KMS-11 (cell line): ENCODE data around the gene ZNF611.
"Not testable (repeated sequence)": the region's sequence is repeated elsewhere in the genome, so short reads cannot be mapped to it uniquely, and the experiment has no call there.

Experiments used
- H2AFZ ChIP-seq: fragments of 200-600 bp; sonication (generic); 2 replicates; pipeline ENCODE4 v1.6.1; 2016; ENCODE audit warnings: antibody characterized with exemption, mixed run types, low read depth
- H3K27ac ChIP-seq: fragments of 200-600 bp; sonication (generic); 2 replicates; pipeline ENCODE4 v1.6.1; 2016; ENCODE audit warnings: mild to moderate bottlenecking, mixed run types
- H3K27me3 ChIP-seq: fragments of 200-600 bp; sonication (generic); 2 replicates; pipeline ENCODE4 v1.6.1; 2017; ENCODE audit warnings: mild to moderate bottlenecking, low read depth, mixed run types, moderate library complexity; ENCODE audit not compliant: insufficient read depth
- H3K36me3 ChIP-seq: fragments of 200-600 bp; sonication (generic); 2 replicates; pipeline ENCODE4 v1.6.1; 2017; ENCODE audit warnings: mild to moderate bottlenecking, mixed run types; ENCODE audit not compliant: insufficient read depth
- H3K4me1 ChIP-seq: fragments of 200-600 bp; sonication (generic); 2 replicates; pipeline ENCODE4 v1.6.1; 2016; ENCODE audit warnings: mild to moderate bottlenecking, low read depth, mixed run types; ENCODE audit not compliant: poor library complexity, severe bottlenecking
- H3K4me2 ChIP-seq: fragments of 200-600 bp; sonication (generic); 2 replicates; pipeline ENCODE4 v1.7.0; 2016; ENCODE audit warnings: mild to moderate bottlenecking, mixed run types
- H3K4me3 ChIP-seq: fragments of 200-600 bp; sonication (generic); IDR thresholded peaks from 2 replicates; pipeline ENCODE4 v1.6.1; 2017; ENCODE audit warnings: low read depth, low read length, mixed read lengths; ENCODE audit not compliant: insufficient read depth
- H3K79me2 ChIP-seq: fragments of 200-600 bp; sonication (generic); 2 replicates; pipeline ENCODE4 v1.6.1; 2016; ENCODE audit warnings: low read depth, mixed run types; ENCODE audit not compliant: insufficient read depth
- H3K9ac ChIP-seq: fragments of 200-600 bp; sonication (generic); 2 replicates; pipeline ENCODE4 v1.6.1; 2016; ENCODE audit warnings: mild to moderate bottlenecking, mixed run types
- H4K20me1 ChIP-seq: fragments of 200-600 bp; sonication (generic); 2 replicates; pipeline ENCODE4 v1.6.1; 2016; ENCODE audit warnings: mild to moderate bottlenecking, mixed run types; ENCODE audit not compliant: insufficient read depth
- TF ChIP-seq, protein P1 (sequence below): fragments of 200-600 bp; sonication (generic); conservative IDR thresholded peaks from 2 replicates; pipeline ENCODE4 v1.6.1; 2017; ENCODE audit warnings: low read depth, mild to moderate bottlenecking, antibody characterized with exemption, low read length, moderate library complexity, mixed read lengths

Gene ZNF611

DNA sequence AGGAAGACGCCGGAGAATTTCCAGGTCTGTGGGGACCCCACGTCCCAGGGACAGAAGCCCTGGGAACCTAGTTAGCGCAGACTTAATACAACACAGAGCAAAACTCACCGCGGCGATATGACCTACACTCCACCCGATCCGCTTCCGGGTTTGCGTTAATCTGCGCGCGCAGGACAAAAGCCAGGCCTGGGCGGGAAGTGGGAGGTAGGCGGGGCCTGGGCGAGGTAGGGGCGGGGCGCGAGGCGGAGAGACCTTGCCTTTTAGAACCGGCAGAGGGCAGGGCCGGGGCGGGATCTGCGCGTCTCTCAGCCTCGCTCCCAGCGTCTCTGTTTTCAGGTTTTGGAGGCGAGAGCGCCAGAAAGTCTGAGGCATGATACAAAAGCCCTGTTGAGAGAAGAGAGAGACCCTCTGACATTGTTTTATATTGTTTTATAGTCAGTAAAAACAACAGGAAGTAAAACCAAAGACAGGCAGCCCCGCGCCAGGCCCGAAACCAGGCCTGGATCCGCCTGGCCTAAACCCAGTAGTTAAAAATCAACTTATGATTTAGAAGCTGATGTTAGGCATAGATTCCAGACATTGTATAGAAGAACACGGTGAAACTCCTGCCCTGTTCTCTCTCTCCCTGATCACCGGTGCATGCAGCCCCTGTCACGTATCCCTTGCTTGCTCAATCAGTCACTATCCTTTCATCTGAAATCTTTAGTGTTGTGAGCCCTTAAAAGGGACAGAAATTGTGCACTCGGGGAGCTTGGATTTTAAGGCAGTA, at the start of gene ZNF611:
TSS of gene ZNF611 (minus strand) at position 152 of the 769 bp plus-strand sequence. CDS start 19,150 bp downstream, outside the sequence.
- Histone ChIP-seq H3K27me3 (no peaks in the 10 kb centered on the region), H3K4me2 (peak within 1 kb of the TSS; percentile 51; the same call in 1 of the 2 replicates), H3K27ac (peak within 1 kb of the TSS; percentile 54), H2AFZ (peak within 1 kb of the TSS; percentile 78), H3K79me2 (no peaks in the 10 kb centered on the region), H3K4me3 (no peak within 1 kb of the TSS), H3K4me1 (no peaks in the 10 kb centered on the region), H4K20me1 (no peaks in the 10 kb centered on the region), H3K36me3 (no peaks in the 10 kb centered on the region), H3K9ac (peak within 1 kb of the TSS; percentile 67; the same call in 1 of the 2 replicates)
- TF ChIP-seq, protein P1, sequence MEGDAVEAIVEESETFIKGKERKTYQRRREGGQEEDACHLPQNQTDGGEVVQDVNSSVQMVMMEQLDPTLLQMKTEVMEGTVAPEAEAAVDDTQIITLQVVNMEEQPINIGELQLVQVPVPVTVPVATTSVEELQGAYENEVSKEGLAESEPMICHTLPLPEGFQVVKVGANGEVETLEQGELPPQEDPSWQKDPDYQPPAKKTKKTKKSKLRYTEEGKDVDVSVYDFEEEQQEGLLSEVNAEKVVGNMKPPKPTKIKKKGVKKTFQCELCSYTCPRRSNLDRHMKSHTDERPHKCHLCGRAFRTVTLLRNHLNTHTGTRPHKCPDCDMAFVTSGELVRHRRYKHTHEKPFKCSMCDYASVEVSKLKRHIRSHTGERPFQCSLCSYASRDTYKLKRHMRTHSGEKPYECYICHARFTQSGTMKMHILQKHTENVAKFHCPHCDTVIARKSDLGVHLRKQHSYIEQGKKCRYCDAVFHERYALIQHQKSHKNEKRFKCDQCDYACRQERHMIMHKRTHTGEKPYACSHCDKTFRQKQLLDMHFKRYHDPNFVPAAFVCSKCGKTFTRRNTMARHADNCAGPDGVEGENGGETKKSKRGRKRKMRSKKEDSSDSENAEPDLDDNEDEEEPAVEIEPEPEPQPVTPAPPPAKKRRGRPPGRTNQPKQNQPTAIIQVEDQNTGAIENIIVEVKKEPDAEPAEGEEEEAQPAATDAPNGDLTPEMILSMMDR: peak; percentile 59

DNA sequence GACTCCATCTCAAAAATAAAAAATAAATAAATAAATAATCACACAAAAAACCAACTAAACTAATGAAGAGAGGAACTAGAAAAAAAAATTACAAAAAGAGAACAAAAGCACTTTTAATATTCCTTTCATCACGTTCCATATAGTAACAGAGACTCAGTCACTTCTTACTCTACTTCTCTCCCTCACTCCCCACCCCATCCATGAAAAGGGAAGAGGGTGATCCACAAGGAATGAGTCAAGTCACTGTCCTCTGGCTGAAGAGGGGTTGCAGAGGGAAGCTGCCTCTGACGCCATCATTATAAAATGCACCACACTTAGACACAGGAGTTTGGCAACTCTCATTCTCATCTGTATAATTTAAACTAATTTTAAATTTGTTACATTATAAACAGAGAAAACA, 48.0 kb upstream of the ZNF611 start:
- H3K27me3 ChIP-seq, H3K4me1 ChIP-seq, H4K20me1 ChIP-seq, H3K79me2 ChIP-seq, H3K36me3 ChIP-seq, H3K4me2 ChIP-seq, H3K9ac ChIP-seq, H3K4me3 ChIP-seq, H3K27ac ChIP-seq, H2AFZ ChIP-seq: not testable (repeated sequence)

DNA sequence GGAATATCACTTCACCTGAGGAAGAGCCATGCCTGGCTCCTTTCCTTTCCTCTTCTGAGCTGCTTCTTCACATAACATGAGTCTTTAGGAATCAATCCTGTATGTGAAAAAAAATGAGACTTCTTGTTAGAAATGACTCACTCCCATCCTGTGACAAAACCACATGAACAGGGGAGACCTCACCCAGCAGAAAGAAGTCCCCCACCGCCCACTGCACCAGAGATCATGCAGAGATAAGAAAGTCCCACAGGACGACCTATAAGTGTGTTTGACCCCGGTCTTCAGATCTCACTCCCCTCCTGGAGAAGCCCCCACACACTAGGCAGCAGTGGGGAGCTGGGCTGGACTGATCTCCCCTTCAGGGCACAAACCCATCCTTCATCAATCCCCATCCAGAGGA, 44.0 kb upstream of the ZNF611 start:
- H3K4me3 ChIP-seq: no peak overlapping the region
- no peaks in the 10 kb centered on the region for H3K4me1 ChIP-seq
- H2AFZ ChIP-seq: no peak overlapping the region
- H3K27ac ChIP-seq: no peak overlapping the region
- no peaks in the 10 kb centered on the region for H3K79me2 ChIP-seq
- no peaks in the 10 kb centered on the region for H4K20me1 ChIP-seq
- H3K4me2 ChIP-seq: no peak overlapping the region
- no peaks in the 10 kb centered on the region for H3K27me3 ChIP-seq
- TF ChIP-seq, protein P1: no peak
- H3K36me3 ChIP-seq: no peaks in the 10 kb centered on the region
- no peak overlapping the region for H3K9ac ChIP-seq

DNA sequence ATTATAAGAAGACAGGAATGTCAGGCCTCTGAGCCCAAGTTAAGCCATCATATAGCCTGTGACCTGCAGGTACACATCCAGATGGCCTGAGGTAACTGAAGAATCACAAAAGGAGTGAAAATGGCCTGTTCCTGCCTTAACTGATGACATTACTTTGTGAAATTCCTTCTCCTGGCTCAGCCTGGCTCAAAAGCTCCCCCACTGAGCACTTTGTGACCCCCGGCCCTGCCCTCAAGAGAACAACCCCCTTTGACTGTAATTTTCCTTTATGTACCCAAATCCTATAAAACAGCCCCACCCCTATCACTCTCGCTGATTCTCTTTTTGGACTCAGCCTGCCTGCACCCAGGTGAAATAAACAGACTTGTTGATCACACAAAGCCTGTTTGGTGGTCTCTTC, 21.6 kb upstream of the ZNF611 start:
- not testable (repeated sequence) for H3K79me2 ChIP-seq, H3K27ac ChIP-seq, H3K9ac ChIP-seq, H3K4me2 ChIP-seq, H4K20me1 ChIP-seq, H2AFZ ChIP-seq, H3K4me3 ChIP-seq, H3K27me3 ChIP-seq, H3K36me3 ChIP-seq, H3K4me1 ChIP-seq

DNA sequence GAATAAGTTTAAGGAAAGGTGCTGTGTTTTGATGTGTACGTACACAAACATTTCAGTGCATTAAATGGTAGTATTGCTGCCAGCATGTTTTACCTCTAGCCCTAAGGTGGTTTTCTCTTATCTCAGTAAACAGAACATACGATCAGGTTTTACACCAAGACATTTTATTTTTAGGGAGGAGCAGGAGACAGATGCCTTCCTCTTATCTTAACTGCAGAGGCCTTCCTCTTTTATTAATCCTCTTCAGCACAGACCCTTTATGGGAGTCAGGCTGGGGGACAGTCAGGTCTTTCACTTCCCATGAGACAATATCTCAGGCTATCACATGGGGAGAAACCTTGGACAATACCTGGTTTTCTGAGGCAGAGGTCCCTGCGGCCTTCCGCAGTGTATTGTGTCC, 14.9 kb upstream of the ZNF611 start:
- H4K20me1 ChIP-seq: no peaks in the 10 kb centered on the region
- no peak overlapping the region for H3K27ac ChIP-seq
- H3K36me3 ChIP-seq: no peaks in the 10 kb centered on the region
- TF ChIP-seq, protein P1: no peak
- no peak overlapping the region for H2AFZ ChIP-seq
- H3K27me3 ChIP-seq: no peaks in the 10 kb centered on the region
- H3K4me2 ChIP-seq: no peak overlapping the region
- no peak overlapping the region for H3K4me3 ChIP-seq
- no peaks in the 10 kb centered on the region for H3K4me1 ChIP-seq
- no peak overlapping the region for H3K9ac ChIP-seq
- H3K79me2 ChIP-seq: no peaks in the 10 kb centered on the region
